GM21515 (cell line): ENCODE results near the gene GLCCI1.

ENCODE experiments used
- ATAC-seq: cut with Tn5 transposase; IDR thresholded peaks from one replicate; pipeline ENCODE4 v1.9.1; 2021; ENCODE audit not compliant: unreplicated experiment

The GLCCI1 gene

GRCh38 chr7:8126601-8127167 is 158.1 kb downstream of the GLCCI1 start:
- ATAC-seq = no peak

GRCh38 chr7:8128449-8129317 is 160.1 kb downstream of the GLCCI1 start:
- no peak for ATAC-seq

- ATAC-seq = no peak
Observed at GRCh38 chr7:8129318-8129659, 160.7 kb downstream of the GLCCI1 start.

- no peak for ATAC-seq
Observed at GRCh38 chr7:8130663-8131062, 162.1 kb downstream of the GLCCI1 start.

GRCh38 chr7:8131694-8132605 is 163.4 kb downstream of the GLCCI1 start:
- peak; percentile 66 for ATAC-seq

- no peak for ATAC-seq
Observed at GRCh38 chr7:8133188-8133848, 164.7 kb downstream of the GLCCI1 start.

DNA sequence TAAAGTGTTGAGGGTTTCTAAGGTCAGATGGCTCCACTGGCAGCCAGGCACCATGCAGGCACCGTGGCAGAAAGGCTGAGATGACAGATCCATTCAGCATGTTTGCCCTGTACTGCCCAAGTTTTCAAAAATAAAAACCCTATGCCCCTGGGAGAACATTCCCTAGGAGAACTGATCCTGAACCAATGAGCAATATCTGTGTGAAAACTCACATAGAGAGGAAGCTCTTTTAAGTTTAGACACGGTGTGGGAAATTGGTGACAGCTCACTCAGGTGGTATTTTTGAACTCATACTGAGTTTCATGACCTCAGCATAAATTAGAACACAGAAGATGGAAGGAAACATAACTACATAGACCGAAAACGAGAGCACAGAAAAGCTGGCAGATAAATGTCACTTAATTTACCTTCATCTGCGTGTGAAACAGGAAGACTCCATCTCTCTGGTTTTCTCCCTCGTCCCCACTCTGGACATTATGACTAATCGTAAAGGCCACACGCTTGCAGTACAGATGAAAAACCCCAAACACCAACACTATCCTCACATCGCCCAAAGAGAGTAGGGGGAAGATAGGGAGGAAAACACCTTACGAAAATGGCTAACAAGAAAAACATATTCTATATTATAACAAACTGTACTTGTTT is 165.6 kb downstream of the GLCCI1 start:
- peak; percentile 51 for ATAC-seq

GRCh38 chr7:8135417-8135816 is 166.8 kb downstream of the GLCCI1 start:
- ATAC-seq = no peak

DNA sequence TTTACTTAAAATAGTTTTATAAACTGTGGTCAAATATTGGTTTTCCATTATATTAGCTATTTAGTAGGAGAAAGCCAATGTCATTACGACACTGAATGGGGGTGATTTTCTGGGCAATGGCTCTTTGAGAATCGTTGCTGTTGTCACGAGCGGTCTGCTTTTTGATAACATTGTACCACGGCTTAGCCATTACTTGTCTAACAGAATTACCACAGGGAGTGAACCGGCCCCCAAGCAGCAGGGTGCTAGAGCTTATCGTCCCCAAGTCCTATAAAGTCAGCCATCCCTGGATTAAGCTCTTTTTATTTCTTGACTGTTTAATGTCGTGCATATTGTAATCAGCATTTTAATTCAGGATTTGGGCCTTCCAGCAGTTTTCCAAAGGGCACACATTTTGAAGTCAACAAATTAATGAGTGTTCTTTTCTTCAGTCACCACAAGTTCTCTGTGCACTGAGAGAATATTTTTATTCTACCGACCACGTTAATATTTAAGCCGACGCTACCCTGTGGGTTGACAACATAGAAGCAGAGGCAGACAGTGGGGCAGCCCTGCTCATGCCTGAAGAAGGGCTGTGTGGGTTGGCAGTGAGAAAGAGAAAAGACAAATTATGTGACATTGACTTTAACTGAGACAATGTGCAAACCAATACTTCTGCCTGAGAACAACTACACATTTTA is 167.6 kb downstream of the GLCCI1 start:
- ATAC-seq = no peak
